Measurements from ENCODE around the gene SERGEF. TPM values are rescaled to one million over a fixed set of nuclear protein-coding genes. Genes with fewer than 3 reads are reported as not detected.

The SERGEF gene
- total RNA-seq, 1 experiment from 2014 or later, result 26.1 TPM

DNA sequence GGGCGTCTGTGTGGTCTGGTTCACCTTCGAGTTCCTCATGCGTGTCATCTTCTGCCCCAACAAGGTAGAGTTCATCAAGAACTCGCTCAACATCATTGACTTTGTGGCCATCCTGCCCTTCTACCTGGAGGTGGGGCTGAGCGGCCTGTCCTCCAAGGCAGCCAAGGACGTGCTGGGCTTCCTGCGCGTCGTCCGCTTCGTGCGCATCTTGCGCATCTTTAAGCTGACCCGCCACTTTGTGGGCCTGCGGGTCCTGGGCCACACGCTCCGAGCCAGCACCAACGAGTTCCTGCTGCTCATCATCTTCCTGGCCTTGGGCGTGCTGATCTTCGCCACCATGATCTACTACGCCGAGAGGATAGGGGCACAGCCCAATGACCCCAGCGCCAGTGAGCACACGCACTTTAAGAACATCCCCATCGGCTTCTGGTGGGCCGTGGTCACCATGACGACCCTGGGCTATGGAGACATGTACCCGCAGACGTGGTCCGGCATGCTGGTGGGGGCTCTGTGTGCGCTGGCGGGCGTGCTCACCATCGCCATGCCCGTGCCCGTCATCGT, 240.9 kb downstream of the SERGEF start:
- no peak for DNase-seq (ENCODE audit: low spot score)

DNA sequence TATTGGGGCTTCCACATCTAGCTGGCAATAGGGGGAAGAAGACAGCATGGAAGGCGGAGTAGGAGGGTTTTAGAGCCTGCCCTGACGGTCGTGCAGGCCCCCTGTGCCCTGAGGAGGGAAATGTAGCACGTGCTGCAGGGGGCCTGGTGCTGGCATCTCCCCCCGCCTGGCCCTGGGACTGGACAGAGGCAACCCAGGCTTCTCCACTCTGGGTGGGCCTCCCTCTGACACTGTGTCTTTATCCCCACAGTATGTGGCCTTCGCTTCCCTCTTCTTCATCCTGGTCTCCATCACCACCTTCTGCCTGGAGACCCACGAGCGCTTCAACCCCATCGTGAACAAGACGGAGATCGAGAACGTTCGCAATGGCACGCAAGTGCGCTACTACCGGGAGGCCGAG, 241.4 kb downstream of the SERGEF start:
- DNase-seq (ENCODE audit: low spot score), result no peak

DNA sequence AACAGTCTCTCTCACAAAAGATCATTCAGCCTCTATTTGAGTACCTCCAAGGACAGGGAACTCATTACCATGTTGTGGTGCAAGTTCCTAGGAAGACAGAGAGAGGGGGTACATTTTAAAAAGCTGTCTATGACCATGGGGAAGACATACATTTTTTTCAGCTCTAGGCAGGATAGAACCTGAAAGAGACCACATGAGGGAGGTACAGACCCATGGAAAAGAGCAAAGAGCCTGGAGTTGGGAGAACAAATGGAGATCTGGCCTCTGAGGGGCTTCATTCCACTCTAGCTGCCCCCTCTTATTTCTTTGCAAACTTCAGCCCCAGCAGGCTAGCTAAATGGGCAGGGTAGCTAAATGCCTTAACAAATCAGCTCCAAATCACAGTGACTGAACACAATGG, 241.9 kb downstream of the SERGEF start:
- DNase-seq (ENCODE audit: low spot score), result no peak

DNA sequence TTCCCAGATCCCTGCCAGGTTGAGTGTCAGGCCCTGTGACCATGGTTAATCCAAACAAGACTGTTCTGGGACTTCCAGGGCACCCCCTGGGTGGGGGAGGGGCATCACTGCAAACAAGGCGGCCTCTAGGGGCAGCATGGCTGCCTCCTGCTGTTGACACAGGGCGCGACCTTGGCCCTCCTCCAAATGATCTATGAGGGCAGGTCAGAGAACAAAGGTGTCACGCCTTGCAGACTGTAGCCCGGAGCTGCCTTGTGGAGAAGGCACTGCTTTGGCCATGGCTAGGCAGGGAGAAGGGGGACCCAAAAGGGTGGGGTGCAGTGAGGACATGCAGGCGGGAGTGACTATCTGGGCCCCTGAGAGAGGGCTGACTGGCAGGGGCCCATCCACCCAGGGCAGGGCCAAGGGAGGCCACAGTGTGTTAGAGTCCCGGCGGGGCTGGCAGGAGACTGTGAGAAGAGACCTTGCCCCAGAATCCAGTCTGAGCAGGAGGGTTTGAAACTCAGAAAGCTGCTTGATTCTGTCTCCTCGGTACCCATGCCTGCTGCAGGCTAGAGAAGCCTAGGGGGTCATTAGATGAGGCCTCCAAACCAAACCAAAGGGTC, 242.7 kb downstream of the SERGEF start:
- no peak for DNase-seq (ENCODE audit: low spot score)

DNA sequence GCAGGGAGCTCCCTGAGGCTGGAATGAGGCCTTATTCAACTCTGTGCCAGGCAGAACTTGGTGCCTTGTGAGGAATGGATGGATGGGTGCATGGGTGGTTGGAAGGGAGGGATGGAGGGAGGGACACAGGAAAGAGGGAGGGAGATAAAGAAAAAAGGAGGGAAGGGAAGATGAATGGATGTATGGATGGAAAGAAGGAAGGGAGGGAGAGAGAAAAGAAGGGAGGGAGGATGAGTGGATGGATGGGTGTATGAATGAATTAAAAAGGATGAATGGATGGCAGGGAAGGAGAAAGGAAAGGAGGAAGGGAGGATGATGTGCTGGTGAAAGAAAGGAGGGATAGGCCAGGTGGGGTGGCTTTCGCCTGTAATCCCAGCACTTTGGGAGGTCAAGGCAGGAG, 243.6 kb downstream of the SERGEF start:
- DNase-seq (ENCODE audit: low spot score), result no peak

DNA sequence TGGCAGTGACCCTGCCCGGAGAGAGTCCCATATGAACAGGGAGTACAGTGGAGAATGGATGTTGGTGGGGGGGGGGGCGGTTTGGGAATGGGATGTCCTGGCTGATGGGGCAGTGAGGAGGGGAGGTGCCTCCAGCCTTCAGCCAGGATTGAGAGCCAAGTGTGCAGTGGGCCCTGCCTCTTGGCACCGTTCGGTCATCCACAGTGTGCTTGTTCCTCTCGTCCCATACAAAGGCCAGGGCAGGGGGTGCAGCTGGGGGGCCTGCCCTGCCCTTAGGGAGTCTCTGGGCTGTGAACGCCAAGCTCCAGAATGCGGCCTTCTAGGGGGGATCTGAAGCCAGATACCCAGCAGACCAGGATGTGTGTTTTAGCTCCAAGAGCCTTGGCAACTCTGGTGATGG, 244.3 kb downstream of the SERGEF start:
- no peak for DNase-seq (ENCODE audit: low spot score)

DNA sequence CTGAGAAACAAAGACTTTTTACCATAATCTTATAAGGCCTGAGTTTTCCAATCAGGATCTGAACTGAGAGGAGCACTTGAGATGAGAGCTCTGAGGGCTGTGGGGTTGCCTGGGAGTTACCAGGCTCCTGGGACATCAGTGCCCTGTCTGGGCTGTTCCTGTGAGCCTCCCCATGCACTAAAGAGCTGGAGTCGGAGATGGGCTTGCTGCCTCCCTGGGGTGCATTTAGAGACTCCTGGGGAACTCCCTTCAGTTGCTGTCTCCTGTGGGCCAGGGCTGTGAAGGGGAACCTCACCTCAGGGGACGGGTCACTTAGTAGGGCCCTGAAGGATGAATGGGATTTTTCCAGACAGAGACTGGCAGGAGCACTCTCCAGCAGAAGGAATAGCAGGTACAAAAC, 244.9 kb downstream of the SERGEF start:
- DNase-seq (ENCODE audit: low spot score), result no peak

DNA sequence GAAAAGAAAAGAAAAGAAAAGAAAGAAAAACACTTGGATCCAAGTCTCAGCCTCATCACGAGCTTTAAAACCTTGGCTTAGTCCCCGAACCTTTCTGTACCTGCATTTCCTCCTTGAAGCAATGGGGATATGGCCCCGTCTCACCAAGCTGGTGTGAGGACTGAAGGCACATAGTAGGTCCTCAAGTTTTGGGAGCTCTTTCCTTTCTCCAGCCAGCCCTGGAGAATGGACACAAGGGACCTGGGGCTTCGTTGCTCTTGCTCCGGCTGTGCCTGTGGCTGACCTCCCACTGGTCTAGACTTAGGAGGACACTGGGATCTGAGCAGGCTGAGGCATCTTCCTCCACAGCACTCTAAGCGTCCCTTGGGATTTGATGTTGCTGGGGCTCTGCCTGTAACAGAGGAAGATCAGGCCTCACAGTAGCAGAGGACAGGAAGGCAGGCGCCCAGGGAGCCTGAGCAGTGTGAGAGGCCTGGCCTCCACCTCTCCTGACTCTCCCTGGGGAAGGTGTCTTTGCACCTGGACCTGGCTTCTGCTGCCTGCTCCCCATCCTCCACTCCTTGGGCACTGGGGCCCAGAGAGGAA, 245.5 kb downstream of the SERGEF start:
- DNase-seq (ENCODE audit: low spot score), result no peak

DNA sequence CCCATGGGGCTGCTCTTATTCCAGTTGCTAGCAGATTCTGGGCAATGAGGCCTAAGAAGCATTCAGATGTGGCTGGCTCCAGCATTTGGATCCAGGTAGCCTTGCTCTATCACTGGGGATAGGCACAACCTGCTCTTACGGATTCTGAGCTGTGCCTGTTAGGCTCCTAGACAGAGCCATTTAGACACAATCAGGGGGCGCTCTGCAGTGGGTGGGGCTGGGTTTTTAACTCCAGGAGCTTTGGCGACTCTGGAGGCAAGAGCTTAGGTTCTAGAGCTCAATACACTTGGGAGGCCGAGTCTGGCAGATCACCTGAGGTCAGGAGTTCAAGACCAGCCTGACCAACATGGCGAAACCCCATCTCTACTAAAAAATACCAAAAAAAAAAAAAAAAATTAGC, 246.3 kb downstream of the SERGEF start:
- DNase-seq (ENCODE audit: low spot score), result no peak

DNA sequence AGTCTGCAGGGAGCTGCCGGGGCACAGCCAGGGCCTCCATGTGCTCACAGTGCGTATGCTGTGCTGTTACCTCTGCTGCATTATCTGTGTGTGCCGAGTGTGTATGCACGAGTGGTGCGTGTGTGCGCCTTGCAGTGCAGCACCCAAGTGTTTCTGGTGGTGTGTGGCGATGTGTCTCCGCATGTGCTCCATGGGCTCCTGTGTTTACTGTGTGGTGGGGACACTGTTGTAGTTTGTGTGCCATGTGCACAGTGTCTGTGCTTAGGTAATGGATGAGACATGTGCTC, 246.8 kb downstream of the SERGEF start:
- no peak for DNase-seq (ENCODE audit: low spot score)

DNA sequence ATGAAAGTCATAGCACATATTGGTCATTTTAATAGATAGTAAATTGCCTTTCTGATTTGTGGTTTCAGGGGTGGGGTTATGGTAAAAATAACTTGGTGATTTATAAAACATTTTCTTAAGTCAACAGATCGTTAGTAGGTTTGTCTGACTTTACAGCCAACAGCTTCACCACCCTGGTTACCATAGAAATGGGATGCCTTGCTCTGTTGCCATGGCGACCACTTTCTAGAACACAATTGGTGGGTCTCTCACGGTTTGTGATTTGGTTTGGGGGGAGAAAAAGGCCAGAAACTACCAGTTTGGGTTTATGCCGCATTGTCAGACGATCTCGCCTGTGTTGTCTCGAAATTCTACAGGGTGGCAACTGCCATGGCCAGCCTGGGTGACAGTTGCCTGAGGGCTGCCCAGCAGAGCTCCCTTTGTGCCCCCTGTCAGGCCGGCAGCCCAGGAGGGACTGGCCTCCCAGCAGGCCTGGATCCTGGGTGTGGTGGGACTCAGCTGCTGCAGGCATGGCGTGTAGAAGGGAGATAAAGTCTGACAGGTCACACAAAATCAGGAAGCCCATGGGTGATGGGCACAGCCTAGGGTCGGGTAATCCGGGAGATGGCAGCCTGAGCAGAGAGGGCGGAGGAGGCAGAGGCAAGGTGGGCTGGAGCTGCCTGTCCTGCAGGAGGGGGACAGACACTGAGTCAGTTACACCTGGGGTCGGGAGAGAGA, 247.3 kb downstream of the SERGEF start:
- no peak for DNase-seq (ENCODE audit: low spot score)

DNA sequence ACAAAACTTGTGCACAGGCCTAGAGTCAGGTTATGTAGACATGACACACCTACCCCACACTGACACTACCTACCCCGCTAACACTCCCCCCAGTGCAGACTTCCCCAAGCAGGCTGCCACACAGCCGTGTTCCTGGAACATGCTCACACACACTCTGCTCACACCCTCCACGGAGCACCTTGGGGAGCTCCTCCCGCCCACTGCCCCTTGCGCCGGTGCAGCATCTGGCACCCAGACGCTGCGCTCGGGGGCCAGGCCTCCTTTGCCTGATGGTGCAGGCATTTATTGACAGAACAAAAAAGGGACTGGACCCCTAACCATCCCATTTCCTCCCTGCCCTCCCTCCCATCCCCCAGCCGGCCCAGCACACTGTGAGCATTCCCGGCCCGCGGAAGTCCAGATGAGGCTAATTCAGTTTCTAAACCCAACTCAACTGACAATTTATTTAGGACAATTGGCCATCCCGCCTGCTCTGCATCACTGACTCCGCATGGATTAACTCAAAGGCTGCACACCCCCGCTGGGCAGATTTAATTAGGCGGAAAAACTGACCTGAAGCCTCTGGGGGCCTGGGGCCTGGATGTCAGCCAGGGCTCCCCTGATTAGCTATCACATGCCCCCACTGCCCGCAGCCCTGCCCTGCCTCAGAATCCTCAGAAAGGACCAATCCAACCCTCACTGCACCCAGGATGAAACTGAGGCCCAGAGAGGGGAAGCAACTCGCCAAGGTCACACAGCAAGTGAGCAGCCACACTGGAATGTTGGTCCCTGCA, 248.2 kb downstream of the SERGEF start:
- no peak for DNase-seq (ENCODE audit: low spot score)

DNA sequence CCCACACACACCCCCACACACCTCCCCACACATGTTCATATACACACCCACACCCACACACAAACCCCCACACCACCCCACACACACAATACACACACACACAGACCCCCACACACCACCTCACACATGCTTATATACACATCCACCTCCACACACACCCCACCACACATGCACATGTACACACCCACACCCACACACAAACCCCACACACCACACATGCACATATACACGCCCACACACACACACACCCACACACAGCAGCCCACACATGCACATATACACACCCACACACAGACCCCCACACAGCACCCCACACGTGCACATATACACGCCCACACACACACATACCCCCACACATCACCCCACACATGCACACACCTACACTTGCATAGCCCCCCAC, 249.1 kb downstream of the SERGEF start:
- DNase-seq (ENCODE audit: low spot score), result no peak

DNA sequence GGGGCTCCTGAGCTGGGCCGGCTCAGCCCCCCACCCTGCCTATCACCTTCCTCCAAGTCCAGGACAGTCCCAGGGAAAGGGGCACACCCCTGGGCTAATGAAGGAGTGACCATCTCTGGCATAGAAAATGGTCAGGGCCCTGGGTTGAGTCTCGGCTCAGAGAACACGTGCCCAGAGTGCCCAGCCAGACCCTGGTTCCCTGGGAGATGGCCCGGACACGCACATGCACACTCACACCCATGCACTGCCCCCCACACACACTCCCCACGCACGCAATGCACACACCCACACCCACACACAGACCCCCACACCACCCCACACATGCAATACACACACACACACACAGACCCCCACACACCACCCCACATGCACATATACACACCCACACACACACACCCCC, 249.6 kb downstream of the SERGEF start:
- DNase-seq (ENCODE audit: low spot score), result no peak

DNA sequence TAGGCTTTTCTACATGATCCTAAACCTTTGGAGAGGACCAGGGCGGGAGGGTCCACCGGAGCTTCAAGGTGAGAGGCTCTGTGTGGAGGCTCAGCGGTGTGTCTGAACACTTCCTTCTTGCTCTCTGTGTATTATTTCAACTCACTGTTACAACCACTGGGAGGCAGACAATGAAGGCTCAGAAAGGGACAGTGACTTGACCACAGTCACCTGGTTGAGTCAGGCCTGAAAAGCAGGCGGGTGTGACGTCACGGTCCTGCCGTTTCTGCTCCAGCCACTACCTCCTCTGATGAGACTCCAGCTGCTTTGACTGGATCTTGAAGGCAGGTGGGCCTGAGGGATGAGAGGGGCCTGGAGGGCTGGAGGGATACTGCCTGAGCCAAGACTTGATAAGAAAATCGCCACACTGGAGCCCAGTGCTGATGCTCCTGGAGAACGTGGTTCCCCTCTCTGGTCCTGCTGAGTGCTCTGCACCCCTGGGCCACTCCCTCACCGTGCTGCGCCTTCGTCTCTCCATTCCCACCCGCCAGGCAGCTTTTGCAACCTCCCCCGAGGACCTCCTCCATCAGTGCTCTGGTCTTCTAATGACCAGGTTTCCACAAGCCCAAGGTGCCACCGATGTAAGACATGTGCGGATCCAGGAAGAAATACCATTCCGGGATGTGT, 250.4 kb downstream of the SERGEF start:
- no peak for DNase-seq (ENCODE audit: low spot score)

DNA sequence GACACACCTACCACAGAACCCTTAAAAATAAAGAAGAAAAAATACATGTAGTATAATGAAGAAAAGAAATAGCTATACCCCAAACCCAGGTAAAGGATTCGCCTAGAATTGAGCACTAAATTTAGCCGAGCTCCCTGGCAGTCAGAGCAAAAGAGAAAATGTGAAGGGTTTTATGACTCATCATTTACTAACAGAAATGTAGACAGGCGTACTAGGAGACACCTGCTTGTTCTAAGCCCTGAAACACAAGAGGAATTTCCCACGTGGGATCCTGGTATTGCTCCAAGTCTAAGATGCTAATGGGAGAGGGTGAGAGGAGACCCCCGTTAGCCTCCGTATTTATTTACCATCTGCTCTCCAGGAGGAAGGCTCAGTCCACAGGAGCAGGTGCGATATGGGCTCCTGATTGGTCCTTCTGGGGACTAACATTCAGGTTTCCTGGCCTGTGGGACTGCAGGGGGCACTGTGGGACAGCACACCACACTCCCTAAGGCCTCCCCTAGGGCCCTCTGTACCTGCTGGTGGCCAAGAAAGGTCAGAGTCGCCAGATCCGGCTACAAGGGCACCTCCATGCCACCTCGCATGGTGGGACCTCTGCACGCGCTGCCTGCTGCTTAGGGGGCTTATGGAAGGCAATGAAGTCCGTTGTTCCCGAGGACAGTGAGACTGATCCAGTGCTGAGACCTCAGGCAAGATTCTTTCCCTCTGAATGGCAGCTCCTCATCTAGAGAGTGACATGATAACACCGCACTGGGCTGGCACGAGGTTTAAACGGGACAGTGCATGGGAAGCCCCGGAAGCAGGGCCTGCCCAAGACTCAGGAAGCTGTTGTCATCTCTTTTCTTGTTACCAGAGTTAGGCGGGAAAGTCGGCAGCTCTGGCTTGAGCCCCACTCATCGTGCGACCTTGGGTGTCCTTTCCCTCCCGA, 252.5 kb downstream of the SERGEF start:
- peak; percentile 30 for DNase-seq (ENCODE audit: low spot score)

DNA sequence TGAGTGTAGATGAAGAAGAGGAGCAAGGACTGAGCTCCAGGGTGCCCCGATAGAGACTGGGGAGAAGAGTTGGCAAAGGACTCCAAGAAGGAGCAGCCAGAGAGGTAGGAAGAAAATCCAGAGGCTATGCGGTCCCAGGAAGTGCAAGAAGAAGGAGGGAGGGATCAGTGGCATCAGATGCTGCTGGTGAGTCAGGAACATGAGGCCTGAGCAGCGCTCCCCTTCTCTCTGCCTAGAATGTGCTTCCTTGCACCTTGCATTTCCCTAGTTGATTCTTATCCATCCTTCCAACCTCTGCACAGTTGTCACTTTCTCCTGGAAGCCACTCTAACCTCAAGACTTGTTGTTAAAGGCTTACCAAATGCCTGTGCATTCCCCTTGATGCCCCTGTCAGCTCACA, 257.0 kb downstream of the SERGEF start:
- no peak for DNase-seq (ENCODE audit: low spot score)

DNA sequence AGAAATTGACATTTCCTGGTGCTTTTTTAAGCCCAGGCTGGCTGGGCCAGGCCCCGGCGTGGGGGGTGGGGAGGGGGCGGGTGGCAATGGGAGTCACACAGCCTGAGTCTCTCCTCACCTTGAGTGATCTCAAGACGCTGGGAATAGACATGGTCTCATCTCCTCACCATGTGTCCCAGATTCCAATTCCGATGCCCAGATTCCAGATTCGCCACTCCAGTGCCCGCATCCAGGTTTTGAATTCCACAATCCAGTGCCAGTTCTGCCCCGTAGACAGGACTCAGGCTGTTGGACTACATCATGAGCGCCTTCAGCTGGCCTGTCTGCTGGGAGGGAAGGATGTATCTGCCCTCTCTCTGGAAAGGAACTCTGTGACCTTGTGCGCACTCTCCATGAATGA, 259.2 kb downstream of the SERGEF start:
- DNase-seq (ENCODE audit: low spot score), result no peak

DNA sequence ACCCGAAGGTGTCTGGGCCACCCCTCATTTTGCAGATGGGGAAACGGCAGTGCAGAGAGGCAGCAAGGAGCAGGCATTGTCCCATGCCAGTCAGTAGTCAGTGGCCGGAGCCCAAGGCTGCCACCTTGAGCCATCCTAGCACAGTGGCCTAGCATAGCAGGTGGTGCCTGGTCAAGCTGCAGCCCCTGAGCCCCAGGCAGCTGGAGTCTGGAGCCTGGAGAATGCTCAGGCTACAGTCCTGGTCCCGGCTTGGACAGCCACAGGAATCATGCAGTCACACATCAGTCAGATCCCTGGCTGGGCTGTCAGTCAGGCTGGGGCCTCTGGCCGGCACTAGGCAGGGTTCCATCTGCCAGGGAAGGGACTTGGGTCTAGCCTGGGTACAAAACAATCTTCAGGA, 259.7 kb downstream of the SERGEF start:
- DNase-seq (ENCODE audit: low spot score), result no peak

DNA sequence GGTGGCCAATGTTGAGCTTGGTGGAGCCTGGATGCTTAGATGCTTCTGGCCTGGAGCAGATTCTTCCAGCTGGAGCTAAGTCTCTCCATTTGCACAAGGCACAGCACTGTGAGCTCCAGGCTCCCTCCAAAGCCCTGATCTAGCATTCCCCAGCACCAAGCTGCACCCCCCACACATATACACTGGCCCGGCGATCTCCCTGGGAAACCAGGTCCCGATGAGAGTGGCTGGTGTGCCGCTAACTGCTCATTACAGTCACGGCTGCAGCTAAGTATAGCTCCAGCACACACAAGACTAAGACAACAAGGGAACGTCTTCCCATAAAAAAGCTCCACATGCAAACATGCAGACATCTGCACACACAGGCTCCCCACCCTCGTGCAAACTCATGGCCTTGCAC, 260.7 kb downstream of the SERGEF start:
- no peak for DNase-seq (ENCODE audit: low spot score)

DNA sequence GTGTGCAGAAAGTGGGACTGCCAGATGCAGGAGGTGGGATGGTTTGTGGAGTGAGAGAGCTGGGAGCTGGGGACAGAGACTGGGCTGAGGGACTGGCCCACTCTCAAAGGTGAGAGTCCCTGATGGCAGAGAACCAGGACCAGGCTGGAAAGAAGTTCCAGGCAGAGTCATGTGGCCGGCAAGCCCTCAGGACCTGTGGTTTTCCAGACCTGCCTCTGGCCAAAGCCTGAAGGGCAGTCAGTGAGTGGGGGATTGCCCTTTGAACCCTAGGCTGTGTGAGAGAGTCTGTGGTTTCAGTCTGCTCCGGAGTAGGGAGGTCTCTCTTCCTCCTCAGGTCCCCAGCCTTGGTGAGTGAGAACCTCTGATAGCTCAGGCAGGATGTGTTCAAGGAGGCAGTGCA, 261.3 kb downstream of the SERGEF start:
- no peak for DNase-seq (ENCODE audit: low spot score)

All from A172 (cell line).